Type B pancreatic cell (in vitro differentiated cells): ENCODE measurements around the gene POU2F1. TPM values are rescaled to one million over a fixed set of nuclear protein-coding genes. Genes with fewer than 3 reads are reported as not detected.

Source experiments
- DNase-seq: peaks from one replicate; pipeline ENCODE4 v3.0.0; 2021; ENCODE audit warnings: mixed read lengths; ENCODE audit not compliant: unreplicated experiment; ENCODE audit errors: extremely low spot score
- H3K27ac Mint-ChIP-seq: 2 replicates; pipeline ENCODE4 v1.8.0; 2021; ENCODE audit warnings: mild to moderate bottlenecking, mixed read lengths
- H3K27me3 Mint-ChIP-seq: 2 replicates; pipeline ENCODE4 v1.8.0; 2021; ENCODE audit warnings: mixed read lengths
- H3K36me3 Mint-ChIP-seq: 2 replicates; pipeline ENCODE4 v1.8.0; 2021; ENCODE audit warnings: mixed read lengths
- H3K4me1 Mint-ChIP-seq: one replicate; pipeline ENCODE4 v1.8.0; 2021; ENCODE audit warnings: mixed read lengths; ENCODE audit not compliant: unreplicated experiment
- H3K4me3 Mint-ChIP-seq: 2 replicates; pipeline ENCODE4 v1.8.0; 2021; ENCODE audit warnings: mild to moderate bottlenecking, mixed read lengths
- H3K9me3 Mint-ChIP-seq: 2 replicates; pipeline ENCODE4 v1.8.0; 2021; ENCODE audit warnings: mixed read lengths
- total RNA-seq: library from RNA; stranded (reverse); gene quantifications from 2 replicates; pipeline ENCODE4 v1.2.1, GENCODE V29; 2021; ENCODE audit warnings: low replicate concordance
- TF ChIP-seq, protein P1 (sequence below): fragments of 200-600 bp; sonication (generic); conservative IDR thresholded peaks from 2 replicates; pipeline ENCODE4 v1.5.0; 2021; ENCODE audit warnings: antibody characterized with exemption, mild to moderate bottlenecking

Gene POU2F1
- total RNA-seq, 1 donor from 2014 or later, result 24.2 TPM

DNA sequence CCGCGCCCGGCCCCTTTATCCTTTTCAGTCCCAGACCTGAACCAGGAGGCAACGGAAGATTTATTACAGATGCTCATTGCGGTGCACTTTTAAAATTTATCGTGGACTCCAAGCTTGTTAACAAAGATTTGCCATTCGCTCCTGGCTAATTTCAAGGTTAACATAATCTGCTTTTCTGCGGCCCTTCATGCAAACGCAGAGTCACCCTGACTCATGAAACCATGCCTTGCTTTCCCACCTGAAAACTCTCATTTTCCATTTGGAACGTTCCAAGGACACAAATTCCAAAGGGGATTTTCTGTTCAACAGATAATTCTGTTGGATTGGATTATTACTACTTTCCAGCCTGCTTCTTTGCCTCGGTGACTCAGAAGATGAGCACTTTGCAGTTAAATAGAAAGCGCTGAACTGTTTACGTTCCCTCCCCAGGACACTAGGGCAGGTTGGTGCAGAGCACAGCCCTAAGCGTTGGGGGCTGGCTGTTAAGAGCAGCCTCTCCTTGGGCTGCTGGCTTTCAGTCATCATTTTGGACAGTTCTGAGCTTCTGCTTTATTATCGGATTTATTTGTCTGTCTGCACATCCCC is 246.5 kb downstream of the POU2F1 start:
- no peak overlapping the region for H3K4me3 Mint-ChIP-seq
- H3K27me3 Mint-ChIP-seq, result peaks cover 13% of the 10 kb centered on the region
- peaks cover 16% of the 10 kb centered on the region for H3K4me1 Mint-ChIP-seq
- no peaks in the 10 kb centered on the region for H3K36me3 Mint-ChIP-seq
- no peak overlapping the region for H3K27ac Mint-ChIP-seq
- TF ChIP-seq, protein P1, sequence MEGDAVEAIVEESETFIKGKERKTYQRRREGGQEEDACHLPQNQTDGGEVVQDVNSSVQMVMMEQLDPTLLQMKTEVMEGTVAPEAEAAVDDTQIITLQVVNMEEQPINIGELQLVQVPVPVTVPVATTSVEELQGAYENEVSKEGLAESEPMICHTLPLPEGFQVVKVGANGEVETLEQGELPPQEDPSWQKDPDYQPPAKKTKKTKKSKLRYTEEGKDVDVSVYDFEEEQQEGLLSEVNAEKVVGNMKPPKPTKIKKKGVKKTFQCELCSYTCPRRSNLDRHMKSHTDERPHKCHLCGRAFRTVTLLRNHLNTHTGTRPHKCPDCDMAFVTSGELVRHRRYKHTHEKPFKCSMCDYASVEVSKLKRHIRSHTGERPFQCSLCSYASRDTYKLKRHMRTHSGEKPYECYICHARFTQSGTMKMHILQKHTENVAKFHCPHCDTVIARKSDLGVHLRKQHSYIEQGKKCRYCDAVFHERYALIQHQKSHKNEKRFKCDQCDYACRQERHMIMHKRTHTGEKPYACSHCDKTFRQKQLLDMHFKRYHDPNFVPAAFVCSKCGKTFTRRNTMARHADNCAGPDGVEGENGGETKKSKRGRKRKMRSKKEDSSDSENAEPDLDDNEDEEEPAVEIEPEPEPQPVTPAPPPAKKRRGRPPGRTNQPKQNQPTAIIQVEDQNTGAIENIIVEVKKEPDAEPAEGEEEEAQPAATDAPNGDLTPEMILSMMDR, result no peak
- no peaks in the 10 kb centered on the region for H3K9me3 Mint-ChIP-seq
- no peak for DNase-seq

- H3K27ac Mint-ChIP-seq, result no peak overlapping the region
Observed at GRCh38 chr1:167467752-167468151, 247.1 kb downstream of the POU2F1 start.

DNA sequence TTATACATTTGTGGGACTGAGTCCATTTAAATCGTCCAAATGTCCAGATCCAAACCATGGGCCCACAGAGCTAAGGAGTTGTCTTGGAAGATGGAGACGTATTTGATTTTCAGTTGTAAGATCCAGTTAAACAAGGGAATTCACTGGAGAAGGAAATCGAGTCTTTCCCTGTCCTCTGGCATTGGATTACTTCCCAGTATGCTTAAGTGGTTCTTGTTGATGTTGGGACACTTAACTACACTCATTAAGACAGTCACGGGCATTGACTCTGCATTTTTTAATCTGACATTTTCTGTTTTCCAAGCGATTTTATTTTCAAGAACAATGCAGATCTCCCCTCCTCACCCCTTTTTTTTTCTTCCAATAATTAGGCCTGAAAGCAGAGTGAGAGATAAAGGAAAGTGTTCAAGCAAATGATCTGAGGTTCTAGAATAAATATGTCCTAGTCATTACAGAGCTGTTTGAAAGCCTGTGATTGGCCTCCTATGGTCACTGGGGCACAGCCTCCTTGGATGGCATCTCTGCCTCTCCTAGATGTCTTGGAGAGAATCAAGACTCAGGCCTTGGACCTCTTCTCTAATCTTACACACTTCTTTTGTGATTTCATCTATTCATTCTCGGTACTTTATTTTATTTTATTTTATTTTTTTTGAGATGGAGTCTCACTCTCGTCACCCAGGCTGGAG is 248.7 kb downstream of the POU2F1 start:
- Mint-ChIP-seq H3K27ac (no peak overlapping the region), H3K4me1 (peaks cover 16% of the 10 kb centered on the region), H3K4me3 (no peak overlapping the region), H3K36me3 (no peaks in the 10 kb centered on the region), H3K9me3 (no peaks in the 10 kb centered on the region), H3K27me3 (peaks cover 10% of the 10 kb centered on the region)
- no peak for DNase-seq
- TF ChIP-seq, protein P1, result no peak

More at GRCh38 chr1:167467752-167468151, 247.1 kb downstream of the POU2F1 start:
- H3K9me3 Mint-ChIP-seq, result no peaks in the 10 kb centered on the region
- TF ChIP-seq, protein P1, result no peak
- H3K4me3 Mint-ChIP-seq, result no peak overlapping the region
- no peaks in the 10 kb centered on the region for H3K36me3 Mint-ChIP-seq
- DNase-seq, result no peak
- peaks cover 16% of the 10 kb centered on the region for H3K4me1 Mint-ChIP-seq
- H3K27me3 Mint-ChIP-seq, result peaks cover 13% of the 10 kb centered on the region

DNA sequence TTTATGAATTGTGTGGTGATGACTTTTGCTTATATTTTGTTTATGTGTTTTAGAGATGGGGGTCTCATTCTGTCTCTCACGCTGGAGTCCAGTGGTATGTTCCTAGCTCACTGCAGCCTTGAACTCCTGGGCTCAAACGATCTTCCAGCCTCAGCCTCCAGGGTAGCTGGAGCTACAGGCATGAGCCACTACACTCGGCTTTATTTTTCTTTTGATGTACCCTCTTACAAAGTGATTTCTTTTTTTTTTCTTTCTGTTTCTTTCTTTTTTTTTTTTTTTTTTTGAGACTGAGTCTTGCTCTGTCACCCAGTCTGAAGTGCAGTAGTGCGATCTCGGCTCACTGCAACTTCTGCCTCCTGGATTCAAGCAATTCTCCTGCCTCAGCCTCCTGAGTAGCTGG is 250.9 kb downstream of the POU2F1 start:
- Mint-ChIP-seq H3K4me1 (peaks cover 12% of the 10 kb centered on the region), H3K4me3 (no peak overlapping the region), H3K27me3 (peaks cover 3% of the 10 kb centered on the region), H3K9me3 (peaks cover 5% of the 10 kb centered on the region), H3K27ac (no peak overlapping the region), H3K36me3 (no peaks in the 10 kb centered on the region)
- no peak for DNase-seq
- TF ChIP-seq, protein P1, result no peak

- H3K36me3 Mint-ChIP-seq, result no peaks in the 10 kb centered on the region
- no peak overlapping the region for H3K4me3 Mint-ChIP-seq
- H3K4me1 Mint-ChIP-seq, result peaks cover 5% of the 10 kb centered on the region
- H3K9me3 Mint-ChIP-seq, result peaks cover 5% of the 10 kb centered on the region
- TF ChIP-seq, protein P1, result no peak
- no peak for DNase-seq
- no peak overlapping the region for H3K27ac Mint-ChIP-seq
- peaks cover 10% of the 10 kb centered on the region for H3K27me3 Mint-ChIP-seq
Observed at GRCh38 chr1:167472752-167473521, 252.3 kb downstream of the POU2F1 start.
